Effector memory CD8-positive, alpha-beta T cell (primary cell): ENCODE data around the gene SSTR5.
A peak's percentile ranks its signal among the peaks of the same experiment; 100 is the strongest.

Source experiments
- ATAC-seq: fragments of 150-1000 bp; cut with Tn5 transposase; replicated peaks from 2 replicates; pipeline ENCODE4 v1.10.0; 2021; ENCODE audit warnings: mild to moderate bottlenecking, moderate library complexity
- DNase-seq, 3 experiments: peaks; one replicate each; pipeline ENCODE4 v3.0.0; 2021
- H3K27ac Mint-ChIP-seq, 2 donors: one replicate each; pipeline ENCODE4 v1.8.0; 2022; ENCODE audit warnings: mild to moderate bottlenecking in 2 of 2, mixed read lengths in 2 of 2, moderate library complexity in 2 of 2
- H3K27me3 Mint-ChIP-seq, 2 donors: one replicate each; pipeline ENCODE4 v1.8.0; 2022; ENCODE audit warnings: mixed read lengths in 2 of 2
- H3K36me3 Mint-ChIP-seq: one replicate; pipeline ENCODE4 v1.8.0; 2022; ENCODE audit warnings: mild to moderate bottlenecking, moderate library complexity, mixed read lengths; ENCODE audit not compliant: insufficient read depth
- H3K4me1 Mint-ChIP-seq, 2 donors: one replicate each; pipeline ENCODE4 v1.8.0; 2022; ENCODE audit warnings: low read depth in 2 of 2, mixed read lengths in 2 of 2
- H3K4me3 Mint-ChIP-seq, 2 donors: one replicate each; pipeline ENCODE4 v1.8.0; 2022; ENCODE audit warnings: mild to moderate bottlenecking in 2 of 2, mixed read lengths in 2 of 2, moderate library complexity in 2 of 2
- H3K9me3 Mint-ChIP-seq, 2 donors: one replicate each; pipeline ENCODE4 v1.8.0; 2022; ENCODE audit warnings: mixed read lengths in 2 of 2

SSTR5 gene

DNA sequence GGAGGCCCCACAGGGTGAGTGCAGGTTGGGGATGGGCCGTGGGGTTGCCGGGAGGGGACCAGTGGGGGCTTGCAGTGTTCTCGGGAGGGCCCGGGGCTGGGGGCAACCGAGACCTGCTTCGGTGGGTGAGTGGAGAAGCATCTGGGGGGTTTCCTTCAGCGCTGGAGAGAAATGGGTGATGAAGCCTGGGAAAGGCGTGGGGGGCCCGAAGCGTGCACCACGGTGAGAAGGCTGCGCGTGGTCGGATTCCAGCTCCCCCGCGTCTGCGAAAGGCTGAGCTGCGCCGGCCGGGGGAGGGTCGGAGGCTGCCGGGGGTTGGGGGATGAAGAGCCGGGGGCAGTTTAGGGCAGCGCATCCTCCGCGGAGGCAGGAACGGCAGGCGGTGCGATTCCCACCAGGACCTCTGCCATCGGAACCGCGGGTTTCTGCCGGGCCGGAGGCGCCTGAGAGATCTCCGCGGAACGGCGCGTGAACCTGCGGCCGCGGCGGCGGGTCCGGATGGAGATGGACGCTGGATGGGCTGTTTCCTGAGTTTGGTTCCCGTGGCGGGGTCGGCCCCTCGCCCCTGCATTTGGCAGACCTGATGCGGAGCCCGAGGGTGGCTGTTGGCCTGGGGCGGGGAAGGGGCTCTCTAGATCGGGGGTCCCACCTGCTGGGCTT is 6.9 kb upstream of the SSTR5 start:
- Mint-ChIP-seq H3K9me3 (no peaks in the 10 kb centered on the region), H3K27me3 (peaks cover 21 to 55% of the 10 kb centered on the region in 2 donors), H3K4me3 (no peak overlapping the region), H3K36me3 (peaks cover 11% of the 10 kb centered on the region), H3K4me1 (peaks cover 0 to 6% of the 10 kb centered on the region in 2 donors), H3K27ac (no peak overlapping the region)
- DNase-seq (no peak), ATAC-seq (no peak)

DNA sequence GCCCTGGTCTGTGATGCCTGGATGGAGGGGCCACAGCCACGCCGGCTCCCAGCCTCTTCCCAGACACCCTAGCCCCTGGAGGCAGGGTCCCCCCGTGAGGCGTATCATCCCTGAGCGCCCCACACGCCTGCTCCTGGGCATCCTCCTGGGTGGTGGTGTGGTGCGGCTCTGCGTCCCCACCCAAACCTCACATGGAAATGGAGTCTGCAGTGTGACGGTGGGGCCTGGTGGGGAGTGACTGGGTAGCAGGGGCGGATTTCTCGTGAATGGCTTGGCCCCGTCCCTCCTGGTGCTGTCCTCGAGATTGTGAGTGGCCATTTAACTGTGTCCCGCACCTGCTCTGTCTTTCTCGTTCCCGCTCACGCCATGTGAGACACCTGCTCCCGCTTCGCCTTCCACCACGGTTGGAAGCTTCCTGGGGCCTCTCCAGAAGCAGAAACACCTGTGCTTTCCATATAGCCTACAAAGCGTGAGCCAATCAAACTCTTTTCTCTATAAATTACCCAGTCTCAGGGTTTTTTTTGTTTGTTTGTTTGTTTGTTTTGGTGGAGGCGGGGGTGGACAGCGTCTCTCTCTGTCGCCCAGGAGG is 5.9 kb upstream of the SSTR5 start:
- peaks cover 21 to 65% of the 10 kb centered on the region in 2 donors for H3K27me3 Mint-ChIP-seq

GRCh38 chr16:1067629-1068028 is 4.9 kb upstream of the SSTR5 start:
- Mint-ChIP-seq H3K27me3 (peaks cover 21 to 70% of the 10 kb centered on the region in 2 donors), H3K9me3 (no peaks in the 10 kb centered on the region), H3K4me1 (peaks cover 0 to 6% of the 10 kb centered on the region in 2 donors), H3K4me3 (peak overlapping the region in 1 of 2 donors; percentile 29), H3K27ac (peak overlapping the region in 1 of 2 donors; percentile 86), H3K36me3 (peaks cover 11% of the 10 kb centered on the region)
- DNase-seq (no peak), ATAC-seq (no peak)

More for the DNA sequence above, 5.9 kb upstream of the SSTR5 start:
- Mint-ChIP-seq H3K9me3 (no peaks in the 10 kb centered on the region), H3K27ac (no peak overlapping the region), H3K4me3 (no peak overlapping the region), H3K36me3 (peaks cover 11% of the 10 kb centered on the region), H3K4me1 (peaks cover 0 to 6% of the 10 kb centered on the region in 2 donors)
- DNase-seq (no peak), ATAC-seq (no peak)

DNA sequence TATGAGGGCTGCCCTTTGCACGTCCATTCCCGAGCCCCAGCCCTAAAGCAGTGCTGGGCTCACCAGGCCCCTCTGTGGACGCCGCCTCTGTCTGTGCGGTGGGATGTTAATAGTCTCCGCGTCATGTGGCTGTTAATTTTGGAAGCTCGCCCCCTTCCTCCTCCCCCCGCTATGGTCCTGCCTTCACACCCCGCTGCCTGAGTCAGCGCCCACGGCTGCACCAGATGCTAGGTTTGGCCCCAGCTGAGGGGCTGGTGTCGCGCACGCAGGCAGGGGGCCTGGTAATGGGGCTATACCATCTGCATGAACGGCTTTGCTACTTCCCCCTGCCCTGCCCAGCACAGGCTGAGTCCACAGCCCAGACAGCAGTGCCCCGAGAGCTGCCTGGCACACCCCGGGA is 4.1 kb upstream of the SSTR5 start:
- DNase-seq (no peak), ATAC-seq (no peak)
- Mint-ChIP-seq H3K27ac (no peak overlapping the region), H3K9me3 (no peaks in the 10 kb centered on the region), H3K4me1 (peaks cover 0 to 6% of the 10 kb centered on the region in 2 donors), H3K27me3 (peaks cover 21 to 62% of the 10 kb centered on the region in 2 donors), H3K4me3 (no peak overlapping the region), H3K36me3 (peaks cover 11% of the 10 kb centered on the region)

- no peaks in the 10 kb centered on the region for H3K9me3 Mint-ChIP-seq
- no peak overlapping the region for H3K27ac Mint-ChIP-seq
- H3K4me3 Mint-ChIP-seq, result no peak overlapping the region
- H3K4me1 Mint-ChIP-seq, result peaks cover 0 to 6% of the 10 kb centered on the region in 2 donors
- no peak for DNase-seq
- peaks cover 16 to 55% of the 10 kb centered on the region in 2 donors for H3K27me3 Mint-ChIP-seq
- no peak for ATAC-seq
- peaks cover 11% of the 10 kb centered on the region for H3K36me3 Mint-ChIP-seq
Observed at GRCh38 chr16:1069154-1069553, 3.4 kb upstream of the SSTR5 start.

- DNase-seq (no peak), ATAC-seq (no peak)
- Mint-ChIP-seq H3K9me3 (no peaks in the 10 kb centered on the region), H3K4me3 (no peak overlapping the region), H3K4me1 (peaks cover 0 to 4% of the 10 kb centered on the region in 2 donors), H3K36me3 (peaks cover 11% of the 10 kb centered on the region), H3K27me3 (peaks cover 10 to 44% of the 10 kb centered on the region in 2 donors), H3K27ac (no peak overlapping the region)
Observed at GRCh38 chr16:1070084-1070863, 2.3 kb upstream of the SSTR5 start.

DNA sequence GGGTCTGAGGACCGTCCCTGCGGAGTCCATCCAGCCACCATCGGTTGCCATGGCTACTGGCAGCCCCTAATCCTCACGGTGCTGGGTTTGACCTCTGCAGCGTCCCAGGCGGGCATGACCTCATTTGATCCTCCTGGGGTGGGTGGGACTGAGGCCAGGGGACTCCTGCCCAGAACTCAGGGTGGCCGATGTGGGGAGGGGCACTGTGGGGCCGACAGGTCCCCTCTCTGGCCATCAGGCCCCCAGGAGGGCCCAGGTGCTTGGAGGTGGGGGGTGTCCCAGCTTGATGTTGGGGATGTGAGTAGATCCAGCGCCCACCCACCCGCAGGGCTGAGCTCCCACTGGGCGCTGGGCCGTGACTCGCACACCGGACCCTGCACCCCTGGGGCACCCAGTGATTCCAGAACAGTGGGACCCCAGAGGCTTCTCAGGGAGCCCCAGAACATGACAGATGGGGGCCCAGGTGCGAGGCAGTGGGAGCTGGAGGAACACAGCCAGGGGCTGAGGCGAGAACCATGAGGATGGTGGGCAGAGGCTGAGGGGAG is 1.6 kb upstream of the SSTR5 start:
- H3K27ac Mint-ChIP-seq, result no peak overlapping the region
- H3K27me3 Mint-ChIP-seq, result peaks cover 6 to 37% of the 10 kb centered on the region in 2 donors
- no peaks in the 10 kb centered on the region for H3K9me3 Mint-ChIP-seq
- H3K4me1 Mint-ChIP-seq, result peaks cover 0 to 4% of the 10 kb centered on the region in 2 donors
- DNase-seq (no peak), ATAC-seq (no peak)
- H3K36me3 Mint-ChIP-seq, result peaks cover 11% of the 10 kb centered on the region
- no peak overlapping the region for H3K4me3 Mint-ChIP-seq

DNA sequence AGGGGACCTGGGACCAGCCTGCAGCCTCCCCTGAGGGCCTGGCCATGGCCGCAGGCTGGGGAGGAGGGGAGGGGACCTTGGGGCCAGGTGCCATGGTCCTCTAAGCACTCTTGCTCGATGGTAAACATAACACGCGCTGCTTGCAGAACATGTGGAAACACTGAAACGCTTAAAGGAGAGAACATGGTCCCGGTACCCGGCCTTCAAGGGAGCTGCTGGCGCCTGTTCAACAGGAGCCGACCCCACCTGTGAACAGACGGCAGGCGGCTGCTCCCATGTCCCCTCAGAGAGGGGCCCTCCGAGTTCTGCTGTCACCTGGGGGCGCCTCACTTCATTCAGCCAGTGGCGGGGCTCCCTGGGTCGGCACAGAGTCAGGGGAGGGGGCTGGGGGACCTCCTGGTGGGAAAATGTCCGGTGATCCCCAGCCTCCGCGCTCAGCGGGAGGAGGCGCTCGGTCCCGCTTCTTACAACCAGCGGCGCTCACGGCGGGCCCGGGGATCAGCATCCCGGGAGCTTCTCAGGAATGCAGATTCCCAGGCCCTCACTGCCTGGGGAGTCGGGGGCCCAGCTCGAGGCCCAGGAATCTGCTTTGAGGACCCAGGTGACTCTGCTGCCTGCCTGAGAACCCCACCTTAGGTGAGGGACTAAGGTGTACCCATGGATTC is 854 bp upstream of the SSTR5 start:
- H3K27ac Mint-ChIP-seq, result no peak overlapping the region
- no peaks in the 10 kb centered on the region for H3K9me3 Mint-ChIP-seq
- H3K4me1 Mint-ChIP-seq, result peaks cover 0 to 4% of the 10 kb centered on the region in 2 donors
- ATAC-seq (no peak), DNase-seq (no peak)
- peaks cover 11% of the 10 kb centered on the region for H3K36me3 Mint-ChIP-seq
- peaks cover 11 to 36% of the 10 kb centered on the region in 2 donors for H3K27me3 Mint-ChIP-seq
- H3K4me3 Mint-ChIP-seq, result no peak overlapping the region

DNA sequence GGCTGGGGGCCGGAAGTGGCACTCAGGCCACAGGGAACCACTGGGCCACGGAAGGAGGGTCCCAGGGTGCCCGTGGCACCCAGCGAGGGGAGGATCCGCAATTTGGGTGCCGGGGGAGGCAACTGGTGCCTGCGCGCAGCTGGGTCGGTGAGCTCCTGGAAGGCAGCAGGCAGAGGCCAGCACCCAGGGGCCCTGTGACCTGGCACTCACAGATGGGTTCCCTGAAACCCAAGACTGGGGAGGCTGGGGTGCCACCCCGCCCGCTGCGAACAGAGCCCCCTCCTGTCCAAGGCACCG is 663 bp downstream of the SSTR5 start:
- Mint-ChIP-seq H3K27me3 (peaks cover 13 to 49% of the 10 kb centered on the region in 2 donors), H3K36me3 (no peaks in the 10 kb centered on the region), H3K9me3 (no peaks in the 10 kb centered on the region), H3K27ac (no peak overlapping the region), H3K4me1 (no peaks in the 10 kb centered on the region), H3K4me3 (no peak overlapping the region)
- ATAC-seq (no peak), DNase-seq (no peak)

DNA sequence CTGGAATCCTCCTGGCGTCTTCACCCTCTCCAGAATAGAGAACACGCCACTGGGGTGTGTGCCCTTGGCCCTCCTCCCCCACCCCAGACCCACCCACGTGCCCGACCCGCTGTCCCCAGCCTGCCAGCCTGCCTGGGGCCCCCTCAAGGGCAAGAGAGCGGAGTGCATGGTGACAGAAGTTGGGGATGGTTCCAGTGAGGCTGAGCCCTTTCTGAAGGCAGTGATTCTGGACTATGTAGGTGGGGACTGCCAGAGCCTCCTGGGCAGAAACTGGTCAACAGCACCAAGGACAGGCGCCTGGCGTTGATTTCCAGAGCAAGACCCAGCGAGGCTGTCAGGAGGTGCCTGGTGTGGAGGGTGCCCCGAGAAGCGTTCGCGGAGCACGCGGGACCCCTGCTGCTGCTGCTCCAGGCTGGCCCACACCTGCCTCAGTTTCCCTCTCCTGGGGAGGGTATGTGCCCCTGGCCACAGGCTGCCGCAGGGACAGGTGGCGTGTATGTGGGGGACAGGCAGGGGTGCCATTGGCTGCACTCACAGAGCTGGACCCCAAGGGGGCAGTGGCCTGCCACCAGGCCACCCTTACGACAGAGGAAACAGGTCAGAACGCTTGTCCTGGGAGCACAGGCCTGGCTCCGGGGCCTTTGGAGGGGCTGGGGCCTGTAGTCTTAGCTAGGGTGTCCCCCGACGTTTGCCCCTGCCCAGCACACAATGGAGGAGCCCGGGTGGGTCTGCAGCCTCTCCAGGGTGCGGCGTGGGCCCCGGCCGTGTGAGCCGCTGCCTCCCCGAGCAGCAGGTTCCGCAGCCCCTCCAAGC is 1.2 kb downstream of the SSTR5 start:
- no peak for DNase-seq
- Mint-ChIP-seq H3K27me3 (peaks cover 13 to 53% of the 10 kb centered on the region in 2 donors), H3K4me3 (no peak overlapping the region), H3K4me1 (no peaks in the 10 kb centered on the region), H3K9me3 (no peaks in the 10 kb centered on the region), H3K27ac (no peak overlapping the region), H3K36me3 (no peaks in the 10 kb centered on the region)
- no peak for ATAC-seq

GRCh38 chr16:1074379-1074649 is 1.8 kb downstream of the SSTR5 start:
- H3K4me3 Mint-ChIP-seq, result no peak overlapping the region
- DNase-seq (no peak), ATAC-seq (no peak)
- no peak overlapping the region for H3K27ac Mint-ChIP-seq
- no peaks in the 10 kb centered on the region for H3K9me3 Mint-ChIP-seq
- no peaks in the 10 kb centered on the region for H3K36me3 Mint-ChIP-seq
- H3K4me1 Mint-ChIP-seq, result no peaks in the 10 kb centered on the region
- peaks cover 13 to 53% of the 10 kb centered on the region in 2 donors for H3K27me3 Mint-ChIP-seq

- H3K4me1 Mint-ChIP-seq, result no peaks in the 10 kb centered on the region
- H3K27ac Mint-ChIP-seq, result no peak overlapping the region
- no peaks in the 10 kb centered on the region for H3K9me3 Mint-ChIP-seq
- no peak overlapping the region for H3K4me3 Mint-ChIP-seq
- H3K27me3 Mint-ChIP-seq, result peaks cover 7 to 47% of the 10 kb centered on the region in 2 donors
- ATAC-seq (no peak), DNase-seq (no peak)
- no peaks in the 10 kb centered on the region for H3K36me3 Mint-ChIP-seq
Observed at GRCh38 chr16:1075546-1075945, 3.0 kb downstream of the SSTR5 start.
